Right lobe of liver (tissue), 6 donors: ENCODE measurements around the gene IL15RA. TPM values are rescaled to one million over a fixed set of nuclear protein-coding genes. Genes with fewer than 3 reads are reported as not detected.

Experiments used
- ATAC-seq, 4 donors: fragments of 200-7000 bp; cut with Tn5 transposase; one replicate each; pipeline ENCODE4 v1.9.1; 2020; ENCODE audit warnings: mild to moderate bottlenecking in 4 of 4, moderate library complexity in 4 of 4
- DNase-seq, 3 donors: peaks; one replicate each; pipeline ENCODE4 v3.0.0-alpha.2; 2020
- H3K27ac ChIP-seq, 3 donors: fragments of 200-600 bp; one replicate each; pipeline ENCODE4 v1.8.0; 2022
- H3K27me3 ChIP-seq, 2 donors: fragments of 200-600 bp; one replicate each; pipeline ENCODE4 v1.8.0; 2022
- H3K36me3 ChIP-seq, 4 donors: fragments of 200-600 bp; sonication (generic) in 1 of 4; one replicate each; pipeline versions ENCODE4 v1.5.1 to v1.8.0; 2017 to 2022; ENCODE audit warnings: control low read depth in 1 of 4
- H3K4me1 ChIP-seq, 4 donors: fragments of 200-600 bp; sonication (generic) in 1 of 4; one replicate each; pipeline versions ENCODE4 v1.5.1 to v1.8.0; 2017 to 2022; ENCODE audit warnings: control low read depth in 1 of 4
- H3K4me3 ChIP-seq, 3 donors: fragments of 200-600 bp; one replicate each; pipeline ENCODE4 v1.8.0; 2022
- H3K9me3 ChIP-seq, 4 donors: fragments of 200-600 bp; sonication (generic) in 1 of 4; one replicate each; pipeline versions ENCODE4 v1.5.1 to v1.8.0; 2017 to 2022; ENCODE audit warnings: control low read depth in 1 of 4
- CTCF ChIP-seq, 4 donors: fragments of 200-600 bp in 3 of 4; fragments of 450-650 bp in 1 of 4; IDR thresholded peaks; one replicate each; pipeline versions ENCODE4 v1.5.1 to v1.8.0; 2016 to 2022; ENCODE audit warnings: antibody characterized with exemption in 4 of 4, mild to moderate bottlenecking in 2 of 4
- POLR2A ChIP-seq: fragments of 450-650 bp; IDR thresholded peaks from one replicate; pipeline ENCODE4 v1.6.1; 2017; ENCODE audit warnings: antibody characterized with exemption, mild to moderate bottlenecking
- WGBS: methylation state at CpG from one replicate; pipeline ENCODE4 v1.1.6; 2018; ENCODE audit warnings: low coverage, low lambda C conversion rate; ENCODE audit not compliant: insufficient coverage; ENCODE audit errors: missing lambda C conversion rate; 5-methylcytosine and 5-hydroxymethylcytosine counted together
- intact Hi-C, 2 donors: fragments of 100-400 bp; cut with DNase I; formaldehyde crosslinking; loops; one replicate each; pipeline versions ENCODE4 v1.11.2 to v1.14.1; 2022
- total RNA-seq, 6 experiments: library from RNA; depleted of rRNA in 2 of 6; stranded (reverse); fragments of >200 nt in 2 of 6; fragmentation: NEBNext Ultra II Directional in 3 of 6; extraction: Animal tissue kit (Norgen Biotek cat#: 25700) in 3 of 6; gene quantifications; one replicate each; pipeline versions ENCODE4 v1.1.0 to v1.2.4, GENCODE V29; 2016 to 2023
- donor health status: DM: no; HTN: yes; CAD: no.
- donor health status: DM: no; HTN: no; CAD: no.
- donor health status: DM: no; HTN: no; CAD: no.
- donor health status: DM: no; HTN: yes; CAD: no.
- donor health status: DM: no; HTN: yes; CAD: no.

Gene IL15RA
- total RNA-seq, 6 experiments from 2014 or later = 6.2 to 42.7 (median 13.3) TPM

- no peak overlapping the region for H3K4me3 ChIP-seq
- intact Hi-C loops = no loop called here
- no peaks in the 10 kb centered on the region for H3K27me3 ChIP-seq
- peaks cover 0 to 7% (median 0%) of the 10 kb centered on the region in 4 donors for H3K4me1 ChIP-seq
- H3K36me3 ChIP-seq = no peaks in the 10 kb centered on the region
- DNase-seq = no peak
- H3K9me3 ChIP-seq = no peaks in the 10 kb centered on the region
- WGBS = 82% methylated on average over 6 of the region's 8 CpGs
- H3K27ac ChIP-seq = peak overlapping the region in 1 of 3 donors; percentile 70
- TF ChIP-seq POLR2A (no peak), CTCF (IDR thresholded peaks at IDR 0.05) (no peak)
- no peak for ATAC-seq
Measured at GRCh38 chr10:6017781-6018354, 40.5 kb upstream of the IL15RA start.

- ATAC-seq = peak; percentile 83 to 89 (median 86)
- Histone ChIP-seq H3K36me3 (no peaks in the 10 kb centered on the region), H3K9me3 (no peaks in the 10 kb centered on the region), H3K27me3 (no peaks in the 10 kb centered on the region), H3K4me3 (no peak overlapping the region), H3K27ac (peak overlapping the region in 1 of 3 donors; percentile 2), H3K4me1 (peaks cover 0 to 7% (median 0%) of the 10 kb centered on the region in 4 donors)
- WGBS = 30% methylated on average over 6 of the region's 6 CpGs
- peak in 1 of 3 donors; percentile 67 for DNase-seq
- intact Hi-C loops = no loop called here
- peak; percentile 73 to 83 (median 78) for TF ChIP-seq CTCF (IDR thresholded peaks at IDR 0.05)
- TF ChIP-seq POLR2A = no peak
Measured at GRCh38 chr10:6014241-6014761, 37.0 kb upstream of the IL15RA start.

- no peaks in the 10 kb centered on the region for H3K36me3 ChIP-seq
- H3K4me1 ChIP-seq = peaks cover 0 to 7% (median 0%) of the 10 kb centered on the region in 4 donors
- no peaks in the 10 kb centered on the region for H3K27me3 ChIP-seq
- TF ChIP-seq POLR2A (no peak), CTCF (IDR thresholded peaks at IDR 0.05) (no peak)
- DNase-seq = peak in 1 of 3 donors; percentile 19
- ATAC-seq = peak in 1 of 4 donors; percentile 21
- no peak overlapping the region for H3K4me3 ChIP-seq
- H3K9me3 ChIP-seq = no peaks in the 10 kb centered on the region
- 61% methylated on average over 14 of the region's 17 CpGs for WGBS
- intact Hi-C loops = no loop called here
- H3K27ac ChIP-seq = peak overlapping the region in 1 of 3 donors; percentile 2
Measured at GRCh38 chr10:6013413-6014192, 36.3 kb upstream of the IL15RA start.

GRCh38 chr10:6012121-6012905 lies 35.0 kb upstream of the IL15RA start:
- no peaks in the 10 kb centered on the region for H3K27me3 ChIP-seq
- DNase-seq (peak in 1 of 3 donors; percentile 21), ATAC-seq (no peak)
- TF ChIP-seq POLR2A (no peak), CTCF (IDR thresholded peaks at IDR 0.05) (no peak)
- H3K9me3 ChIP-seq = no peaks in the 10 kb centered on the region
- H3K4me3 ChIP-seq = no peak overlapping the region
- H3K27ac ChIP-seq = no peak overlapping the region
- no peaks in the 10 kb centered on the region for H3K36me3 ChIP-seq
- H3K4me1 ChIP-seq = peaks cover 0 to 7% (median 0%) of the 10 kb centered on the region in 4 donors
- intact Hi-C loops = no loop called here
- WGBS = 77% methylated on average over 15 of the region's 15 CpGs
